Activated naive CD4-positive, alpha-beta T cell treated with anti-CD3 and anti-CD28 coated beads for 36 hours (primary cell): Measurements from ENCODE around the gene SEC11A. TPM values are rescaled to one million over a fixed set of nuclear protein-coding genes. Genes with fewer than 3 reads are reported as not detected.
A peak's percentile ranks its signal among the peaks of the same experiment; 100 is the strongest.
"Not testable (repeated sequence)": the region's sequence is repeated elsewhere in the genome, so short reads cannot be mapped to it uniquely, and the experiment has no call there.

Experiments
- CTCF ChIA-PET: fragments of 350-600 bp; sonication (Branson Sonifier 250); formaldehyde crosslinking; loops from one replicate; lab custom pipeline; 2021; ENCODE audit warnings: antibody characterized with exemption; lab: Charles Lee
- DNase-seq: peaks from one replicate; pipeline ENCODE4 v3.0.0-alpha.2; 2020
- H3K27ac Mint-ChIP-seq: one replicate; pipeline ENCODE4 v1.8.0; 2021; ENCODE audit warnings: mild to moderate bottlenecking, mixed read lengths
- H3K27me3 Mint-ChIP-seq: one replicate; pipeline ENCODE4 v1.8.0; 2021; ENCODE audit warnings: low read depth, mixed read lengths
- H3K36me3 Mint-ChIP-seq: one replicate; pipeline ENCODE4 v1.8.0; 2021; ENCODE audit warnings: low read depth, mixed read lengths
- H3K4me1 Mint-ChIP-seq: one replicate; pipeline ENCODE4 v1.8.0; 2021; ENCODE audit warnings: low read depth, mixed read lengths
- H3K4me3 Mint-ChIP-seq: one replicate; pipeline ENCODE4 v1.8.0; 2021; ENCODE audit warnings: mild to moderate bottlenecking, moderate library complexity, mixed read lengths
- H3K9me3 Mint-ChIP-seq: one replicate; pipeline ENCODE4 v1.8.0; 2021; ENCODE audit warnings: mixed read lengths
- intact Hi-C: fragments of 100-400 bp; cut with micrococcal nuclease; formaldehyde crosslinking; loops from one replicate; pipeline ENCODE4 v1.15.1; 2023
- total RNA-seq, 2 experiments: library from RNA; stranded (reverse); gene quantifications; one replicate each; pipeline ENCODE4 v1.2.3, GENCODE V29; 2021

The SEC11A gene
- total RNA-seq, 2 experiments from 2014 or later: 87.2 to 99.1 TPM

GRCh38 chr15:84653910-84654688, 61.8 kb downstream of the SEC11A start, which contains the start of gene WDR73:
TSS of gene WDR73 (minus strand) at chr15:84654283. CDS start at chr15:84654274, 9 bp downstream.
- Mint-ChIP-seq H3K9me3 (no peaks in the 10 kb centered on the region), H3K4me3 (peak within 1 kb of the TSS; percentile 99)
- intact Hi-C loops: loop anchor here (1.0 to 10.0 kb wide), 13 partner anchors 15 to 751 kb away; partner anchors contain the start of genes PDE8A and SEC11A

GRCh38 chr15:84653584-84653909, 62.4 kb downstream of the SEC11A start:
- peaks cover 38% of the 10 kb centered on the region for H3K4me1 Mint-ChIP-seq
- intact Hi-C loops: loop anchor here (10.0 kb wide), 1 partner anchor 751 kb away; no protein-coding TSS in a partner anchor

More at GRCh38 chr15:84653910-84654688, 61.8 kb downstream of the SEC11A start, which contains the start of gene WDR73:
- DNase-seq: peak; percentile 98
- H3K27me3 Mint-ChIP-seq: no peaks in the 10 kb centered on the region
- CTCF ChIA-PET: interaction anchor here (0.7 to 2.6 kb wide), 7 partner anchors 10 to 224 kb away, joined by 3 to 12 read pairs (median 4); no protein-coding TSS in a partner anchor
- H3K36me3 Mint-ChIP-seq: peaks cover 11% of the 10 kb centered on the region
- H3K27ac Mint-ChIP-seq: peak within 1 kb of the TSS; percentile 87
- H3K4me1 Mint-ChIP-seq: peaks cover 39% of the 10 kb centered on the region

GRCh38 chr15:84649706-84650105, 66.2 kb downstream of the SEC11A start:
- no peak for DNase-seq
- CTCF ChIA-PET: interaction anchor here (0.6 to 2.3 kb wide), 2 partner anchors 50 to 1512 kb away, joined by 4 to 6 read pairs; no protein-coding TSS in a partner anchor
- Mint-ChIP-seq H3K4me1 (peaks cover 27% of the 10 kb centered on the region), H3K27me3 (no peaks in the 10 kb centered on the region), H3K4me3 (no peak overlapping the region), H3K36me3 (peaks cover 33% of the 10 kb centered on the region), H3K9me3 (no peaks in the 10 kb centered on the region), H3K27ac (no peak overlapping the region)
- intact Hi-C loops: loop anchor here (10.0 kb wide), 1 partner anchor 755 kb away; no protein-coding TSS in a partner anchor

More at GRCh38 chr15:84653584-84653909, 62.4 kb downstream of the SEC11A start:
- no peaks in the 10 kb centered on the region for H3K27me3 Mint-ChIP-seq
- DNase-seq: no peak
- peak overlapping the region; percentile 99 for H3K4me3 Mint-ChIP-seq
- H3K27ac Mint-ChIP-seq: peak overlapping the region; percentile 87
- no peaks in the 10 kb centered on the region for H3K9me3 Mint-ChIP-seq
- peaks cover 14% of the 10 kb centered on the region for H3K36me3 Mint-ChIP-seq
- CTCF ChIA-PET: interaction anchor here (0.6 to 2.6 kb wide), 8 partner anchors 16 to 224 kb away, joined by 3 to 12 read pairs (median 4); no protein-coding TSS in a partner anchor

GRCh38 chr15:84648539-84648938, 67.4 kb downstream of the SEC11A start:
- Mint-ChIP-seq H3K27ac (peak overlapping the region; percentile 33), H3K9me3 (no peaks in the 10 kb centered on the region), H3K27me3 (no peaks in the 10 kb centered on the region), H3K36me3 (peaks cover 34% of the 10 kb centered on the region), H3K4me3 (no peak overlapping the region), H3K4me1 (peaks cover 27% of the 10 kb centered on the region)
- intact Hi-C loops: no loop called here
- DNase-seq: no peak
- CTCF ChIA-PET: interaction anchor here (0.6 to 2.3 kb wide), 4 partner anchors 16 to 198 kb away, joined by 3 to 6 read pairs (median 3); no protein-coding TSS in a partner anchor

GRCh38 chr15:84647726-84648125, 68.2 kb downstream of the SEC11A start:
- Mint-ChIP-seq H3K4me1 (peaks cover 19% of the 10 kb centered on the region), H3K27me3 (no peaks in the 10 kb centered on the region), H3K4me3 (no peak overlapping the region), H3K27ac (peak overlapping the region; percentile 33), H3K36me3 (peaks cover 39% of the 10 kb centered on the region), H3K9me3 (no peaks in the 10 kb centered on the region)
- CTCF ChIA-PET: interaction anchor here (1.0 to 2.3 kb wide), 2 partner anchors 17 to 48 kb away, joined by 3 to 6 read pairs; no protein-coding TSS in a partner anchor
- no peak for DNase-seq
- intact Hi-C loops: no loop called here

GRCh38 chr15:84645997-84646396, 69.9 kb downstream of the SEC11A start:
- H3K27ac Mint-ChIP-seq: no peak overlapping the region
- no peaks in the 10 kb centered on the region for H3K9me3 Mint-ChIP-seq
- H3K36me3 Mint-ChIP-seq: peaks cover 37% of the 10 kb centered on the region
- H3K4me1 Mint-ChIP-seq: peaks cover 13% of the 10 kb centered on the region
- H3K27me3 Mint-ChIP-seq: no peaks in the 10 kb centered on the region
- intact Hi-C loops: no loop called here
- CTCF ChIA-PET: interaction anchor here (0.7 kb wide), 1 partner anchor 11 kb away, joined by 3 read pairs; no protein-coding TSS in a partner anchor
- no peak overlapping the region for H3K4me3 Mint-ChIP-seq
- no peak for DNase-seq

GRCh38 chr15:84645496-84645895, 70.4 kb downstream of the SEC11A start:
- peaks cover 17% of the 10 kb centered on the region for H3K4me1 Mint-ChIP-seq
- H3K36me3 Mint-ChIP-seq: peaks cover 38% of the 10 kb centered on the region
- intact Hi-C loops: no loop called here
- H3K27me3 Mint-ChIP-seq: no peaks in the 10 kb centered on the region
- no peaks in the 10 kb centered on the region for H3K9me3 Mint-ChIP-seq
- DNase-seq: no peak
- CTCF ChIA-PET: interaction anchor here (0.6 to 0.7 kb wide), 2 partner anchors 12 to 400 kb away, joined by 3 read pairs; no protein-coding TSS in a partner anchor
- no peak overlapping the region for H3K27ac Mint-ChIP-seq
- H3K4me3 Mint-ChIP-seq: no peak overlapping the region

- Mint-ChIP-seq H3K27ac (no peak overlapping the region), H3K27me3 (no peaks in the 10 kb centered on the region), H3K36me3 (peaks cover 40% of the 10 kb centered on the region), H3K4me1 (peaks cover 19% of the 10 kb centered on the region), H3K4me3 (no peak overlapping the region), H3K9me3 (no peaks in the 10 kb centered on the region)
- intact Hi-C loops: no loop called here
- DNase-seq: no peak
- CTCF ChIA-PET: interaction anchor here (1.3 kb wide), 1 partner anchor 46 kb away, joined by 3 read pairs; no protein-coding TSS in a partner anchor
These were observed 72.1 kb downstream of the SEC11A start for GRCh38 chr15:84643838-84644237.

GRCh38 chr15:84642640-84643039, 73.3 kb downstream of the SEC11A start:
- CTCF ChIA-PET: interaction anchor here (1.0 to 1.8 kb wide), 3 partner anchors 13 to 45 kb away, joined by 3 read pairs; no protein-coding TSS in a partner anchor
- DNase-seq, H3K27ac Mint-ChIP-seq, intact Hi-C loops, H3K4me3 Mint-ChIP-seq, H3K27me3 Mint-ChIP-seq, H3K9me3 Mint-ChIP-seq: not testable (repeated sequence)
- peaks cover 36% of the 10 kb centered on the region for H3K36me3 Mint-ChIP-seq
- peaks cover 19% of the 10 kb centered on the region for H3K4me1 Mint-ChIP-seq

- not testable (repeated sequence) for H3K27me3 Mint-ChIP-seq, H3K9me3 Mint-ChIP-seq, H3K4me3 Mint-ChIP-seq, DNase-seq
- H3K27ac Mint-ChIP-seq: peak overlapping the region; percentile 81
- intact Hi-C loops: loop anchor here (1.0 kb wide), 1 partner anchor 9 kb away; no protein-coding TSS in a partner anchor
- peaks cover 21% of the 10 kb centered on the region for H3K4me1 Mint-ChIP-seq
- H3K36me3 Mint-ChIP-seq: peaks cover 32% of the 10 kb centered on the region
- CTCF ChIA-PET: interaction anchor here (1.0 to 1.8 kb wide), 3 partner anchors 10 to 43 kb away, joined by 3 read pairs; no protein-coding TSS in a partner anchor
These were observed 74.1 kb downstream of the SEC11A start for GRCh38 chr15:84641871-84642270.

- DNase-seq: peak; percentile 47
- Mint-ChIP-seq H3K27ac (peak overlapping the region; percentile 67), H3K27me3 (no peaks in the 10 kb centered on the region), H3K4me3 (no peak overlapping the region), H3K36me3 (peaks cover 21% of the 10 kb centered on the region), H3K4me1 (peaks cover 46% of the 10 kb centered on the region), H3K9me3 (no peaks in the 10 kb centered on the region)
- intact Hi-C loops: loop anchor here (1.0 kb wide), 1 partner anchor 39 kb away; no protein-coding TSS in a partner anchor
- CTCF ChIA-PET: interaction anchor here (0.6 to 2.4 kb wide), 6 partner anchors 16 to 240 kb away, joined by 3 to 8 read pairs (median 5); partner anchors contain the start of gene WDR73
These were observed 77.8 kb downstream of the SEC11A start for GRCh38 chr15:84638103-84638502.
